ENCODE results near the gene RNU1-2. TPM values are rescaled to one million over a fixed set of nuclear protein-coding genes. Genes with fewer than 3 reads are reported as not detected.
"Not testable (repeated sequence)": the region's sequence is repeated elsewhere in the genome, so short reads cannot be mapped to it uniquely, and the experiment has no call there.

RNU1-2 gene
- total and polyA plus RNA-seq, 2 of the 4 experiments (the other 2 are of a cell fraction) = under 0.01 TPM; not detected in 1

DNA sequence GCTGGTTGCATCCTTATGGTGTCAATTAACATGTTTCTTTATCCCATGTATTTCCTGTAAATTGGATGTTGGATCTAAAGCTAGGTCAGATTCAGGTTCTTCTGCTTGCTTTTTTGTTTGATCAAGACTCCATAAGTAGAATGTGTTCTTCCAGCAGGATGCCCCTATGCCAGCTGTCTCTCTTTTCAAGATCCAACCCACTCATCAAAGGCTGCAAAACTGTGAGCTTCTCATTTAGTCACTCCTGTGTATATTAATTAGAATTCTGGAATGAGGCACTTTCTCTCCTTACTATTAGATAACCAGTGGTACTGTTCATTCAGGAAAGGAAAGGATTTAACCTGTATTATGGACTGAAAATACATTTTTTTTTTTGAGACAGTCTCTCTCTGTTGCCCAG is 38.2 kb downstream of the RNU1-2 start:
- dilution Hi-C loops (cut with HindIII; ENCODE audit: low sequenced_read_pairs, unreplicated experiment); BruUV-seq (replicated peaks): not testable (repeated sequence)

GRCh38 chr1:16936580-16936979 is 40.8 kb downstream of the RNU1-2 start:
- H3K14ac ChIP-seq (replicated peaks; ENCODE audit: low read depth, low read length); H4K91ac ChIP-seq (ENCODE audit: insufficient read depth, low read depth, low read length); H3K56ac ChIP-seq (ENCODE audit: extremely low read depth, insufficient read depth, low read length); H2AK5ac ChIP-seq (ENCODE audit: low read depth, low read length); H3K9me1 ChIP-seq (ENCODE audit: insufficient read depth, low read length); H3K79me1 ChIP-seq (ENCODE audit: low read depth in 1 of 2, low read length in 2 of 2); H2AK9ac ChIP-seq (replicated peaks; ENCODE audit: low read depth, low read length, poor library complexity); H4K8ac ChIP-seq (ENCODE audit: low read depth in 2 of 2, low read length in 2 of 2); ATAC-seq (ENCODE audit: low read depth); BruUV-seq (replicated peaks); H3K4me3 ChIP-seq (ENCODE audit: insufficient read depth, low read depth, low read length); H4K20me1 ChIP-seq (ENCODE audit: insufficient read depth, low read length); H3K36me3 ChIP-seq (ENCODE audit: control insufficient read depth, insufficient read depth, low read length); H3K27ac ChIP-seq (ENCODE audit: insufficient read depth, low read length); H2BK15ac ChIP-seq (ENCODE audit: low read depth, low read length); H3K4me2 ChIP-seq (ENCODE audit: low read depth, low read length); H2BK5ac ChIP-seq (ENCODE audit: low read depth, low read length, poor library complexity, severe bottlenecking); POLR2A ChIA-PET (ENCODE audit: unreplicated experiment); DNase-seq; H4K5ac ChIP-seq (ENCODE audit: low read depth, low read length); dilution Hi-C loops (cut with HindIII; ENCODE audit: low sequenced_read_pairs, unreplicated experiment); H3K9me3 ChIP-seq (ENCODE audit: control insufficient read depth, insufficient read depth, low read length); H3K27me3 ChIP-seq (ENCODE audit: control insufficient read depth, insufficient read depth, low read length); H3K9ac ChIP-seq (ENCODE audit: low read depth, low read length); H3K4ac ChIP-seq (ENCODE audit: low read depth, low read length); H2BK120ac ChIP-seq (ENCODE audit: low read depth, low read length); intact Hi-C loops (cut with micrococcal nuclease); in situ Hi-C loops (cut with MboI; ENCODE audit: low sequenced_read_pairs); H3K4me1 ChIP-seq (ENCODE audit: control insufficient read depth, insufficient read depth, low read length); H3K23ac ChIP-seq (ENCODE audit: low read depth, low read length); H2AFZ ChIP-seq (replicated peaks; ENCODE audit: low read length, poor library complexity); H3K18ac ChIP-seq (ENCODE audit: low read depth, low read length); H2BK20ac ChIP-seq (ENCODE audit: low read depth, low read length): not testable (repeated sequence)
- 87% methylated on average over 16 of the region's 16 CpGs; no CpG with 5 or more reads in 1 of the 2 experiments for WGBS, 2 experiments (ENCODE audit: extremely low coverage in 2 of 2, insufficient read length in 1 of 2)
- CTCF ChIA-PET = interaction anchor here (1.4 kb wide), 1 partner anchor 15 kb away, joined by 5 read pairs; no protein-coding TSS in a partner anchor

More for the DNA sequence above, 38.2 kb downstream of the RNU1-2 start:
- ATAC-seq (ENCODE audit: low read depth); H3K9me1 ChIP-seq (ENCODE audit: insufficient read depth, low read length); H3K36me3 ChIP-seq (ENCODE audit: control insufficient read depth, insufficient read depth, low read length); H3K4me3 ChIP-seq (ENCODE audit: insufficient read depth, low read depth, low read length); H2BK120ac ChIP-seq (ENCODE audit: low read depth, low read length); H3K9me3 ChIP-seq (ENCODE audit: control insufficient read depth, insufficient read depth, low read length); H2BK5ac ChIP-seq (ENCODE audit: low read depth, low read length, poor library complexity, severe bottlenecking); H3K27ac ChIP-seq (ENCODE audit: insufficient read depth, low read length); H2AK9ac ChIP-seq (replicated peaks; ENCODE audit: low read depth, low read length, poor library complexity); H3K4me2 ChIP-seq (ENCODE audit: low read depth, low read length); DNase-seq; H2BK15ac ChIP-seq (ENCODE audit: low read depth, low read length); in situ Hi-C loops (cut with MboI; ENCODE audit: low sequenced_read_pairs); H4K20me1 ChIP-seq (ENCODE audit: insufficient read depth, low read length); H3K27me3 ChIP-seq (ENCODE audit: control insufficient read depth, insufficient read depth, low read length); H2AK5ac ChIP-seq (ENCODE audit: low read depth, low read length); H4K8ac ChIP-seq (ENCODE audit: low read depth in 2 of 2, low read length in 2 of 2); CTCF ChIA-PET; H3K56ac ChIP-seq (ENCODE audit: extremely low read depth, insufficient read depth, low read length); H3K14ac ChIP-seq (replicated peaks; ENCODE audit: low read depth, low read length); H3K9ac ChIP-seq (ENCODE audit: low read depth, low read length); H4K91ac ChIP-seq (ENCODE audit: insufficient read depth, low read depth, low read length); H3K79me1 ChIP-seq (ENCODE audit: low read depth in 1 of 2, low read length in 2 of 2); H3K23ac ChIP-seq (ENCODE audit: low read depth, low read length); H3K4ac ChIP-seq (ENCODE audit: low read depth, low read length); H2BK20ac ChIP-seq (ENCODE audit: low read depth, low read length); H3K4me1 ChIP-seq (ENCODE audit: control insufficient read depth, insufficient read depth, low read length); POLR2A ChIA-PET (ENCODE audit: unreplicated experiment); H3K18ac ChIP-seq (ENCODE audit: low read depth, low read length); H2AFZ ChIP-seq (replicated peaks; ENCODE audit: low read length, poor library complexity); H4K5ac ChIP-seq (ENCODE audit: low read depth, low read length): not testable (repeated sequence)
- intact Hi-C loops (cut with micrococcal nuclease) = loop anchor here (5.0 kb wide), 1 partner anchor 322 kb away; the partner anchor contains the start of gene NBPF1
